HEK293 (cell line): Measurements from ENCODE around the gene STK36.

Experiments
- CTCF ChIA-PET: fragments of 350-600 bp; formaldehyde crosslinking; extraction: SDS; loops from one replicate; lab custom pipeline; 2021; ENCODE audit warnings: antibody characterized with exemption; lab: Yijun Ruan, JAX
- POLR2A ChIA-PET: fragments of 300-600 bp; formaldehyde crosslinking; extraction: SDS; loops from one replicate; lab custom pipeline; 2020; ENCODE audit warnings: antibody characterized with exemption, inconsistent platforms; lab: Yijun Ruan, JAX
- H3K27ac ChIP-seq: fragments of 200-500 bp; sonication (Bioruptor generic); 2 replicates; pipeline ENCODE4 v1.5.1; 2014; ENCODE audit warnings: low read depth, low read length, control low read depth, inconsistent platforms; ENCODE audit errors: extremely low read depth
- H3K36me3 ChIP-seq, 2 experiments: fragments of 200-500 bp in 1 of 2; sonication (Bioruptor generic) in 1 of 2; 1 replicate in 1 of 2; 2 replicates in 1 of 2; pipeline ENCODE4 v1.5.1; 2014 to 2017; ENCODE audit warnings: inconsistent platforms in 2 of 2, low read length in 2 of 2; ENCODE audit not compliant: control insufficient read depth in 2 of 2, insufficient read depth in 1 of 2
- H3K4me1 ChIP-seq: fragments of 200-500 bp; sonication (Bioruptor generic); 2 replicates; pipeline ENCODE4 v1.5.1; 2014; ENCODE audit warnings: mild to moderate bottlenecking, low read length, inconsistent platforms; ENCODE audit not compliant: control insufficient read depth, insufficient read depth
- H3K4me3 ChIP-seq: 2 replicates; pipeline ENCODE4 v1.5.1; 2011; ENCODE audit warnings: low read depth, mild to moderate bottlenecking, control low read depth, low read length, moderate library complexity
- H3K9me3 ChIP-seq: fragments of 200-500 bp; sonication (Bioruptor generic); 2 replicates; pipeline ENCODE4 v1.5.1; 2014; ENCODE audit warnings: low read depth, low read length, inconsistent platforms; ENCODE audit not compliant: control insufficient read depth, insufficient read depth
- FEZF1 ChIP-seq: fragments of 450-650 bp; formaldehyde crosslinking; IDR thresholded peaks from 2 replicates; pipeline ENCODE4 v1.5.1; 2016; ENCODE audit warnings: missing biosample characterization, missing genetic modification characterization
- HIC1 ChIP-seq: fragments of 450-650 bp; formaldehyde crosslinking; IDR thresholded peaks from 2 replicates; pipeline ENCODE4 v1.5.1; 2016; ENCODE audit warnings: missing biosample characterization, missing genetic modification characterization
- HOXC10 ChIP-seq: sonication (generic); formaldehyde crosslinking; IDR thresholded peaks from 2 replicates; pipeline ENCODE4 v1.8.1; 2023; ENCODE audit warnings: mild to moderate bottlenecking, missing genetic modification reagents
- OVOL3 ChIP-seq: fragments of 450-650 bp; formaldehyde crosslinking; IDR thresholded peaks from 2 replicates; pipeline ENCODE4 v1.5.1; 2016; ENCODE audit warnings: missing biosample characterization, missing genetic modification characterization
- PRDM1 ChIP-seq: fragments of 450-650 bp; formaldehyde crosslinking; IDR thresholded peaks from 2 replicates; pipeline ENCODE4; 2016; ENCODE audit warnings: missing biosample characterization, missing genetic modification characterization
- RBAK ChIP-seq: fragments of 450-650 bp; formaldehyde crosslinking; IDR thresholded peaks from 2 replicates; pipeline ENCODE4 v1.5.1; 2016; ENCODE audit warnings: missing biosample characterization, missing genetic modification characterization
- SP7 ChIP-seq: fragments of 450-650 bp; formaldehyde crosslinking; IDR thresholded peaks from 2 replicates; pipeline ENCODE4 v1.5.1; 2016; ENCODE audit warnings: missing biosample characterization, missing genetic modification characterization
- ZBTB7A ChIP-seq: fragments of 450-650 bp; formaldehyde crosslinking; IDR thresholded peaks from 2 replicates; pipeline ENCODE4 v1.5.1; 2016; ENCODE audit warnings: low read depth, missing biosample characterization, missing genetic modification characterization
- ZBTB8A ChIP-seq: fragments of 450-650 bp; formaldehyde crosslinking; IDR thresholded peaks from 2 replicates; pipeline ENCODE4 v1.5.1; 2016; ENCODE audit warnings: missing biosample characterization, missing genetic modification characterization
- ZFP37 ChIP-seq: fragments of 450-650 bp; formaldehyde crosslinking; IDR thresholded peaks from 2 replicates; pipeline ENCODE4 v1.5.1; 2016; ENCODE audit warnings: missing biosample characterization, missing genetic modification characterization
- ZFP69B ChIP-seq: fragments of 450-650 bp; formaldehyde crosslinking; IDR thresholded peaks from 2 replicates; pipeline ENCODE4 v1.5.1; 2016; ENCODE audit warnings: missing biosample characterization, missing genetic modification characterization
- ZIC2 ChIP-seq: fragments of 450-650 bp; formaldehyde crosslinking; IDR thresholded peaks from 2 replicates; pipeline ENCODE4 v1.5.1; 2016; ENCODE audit warnings: missing biosample characterization, missing genetic modification characterization
- ZNF140 ChIP-seq: fragments of 450-650 bp; formaldehyde crosslinking; IDR thresholded peaks from 2 replicates; pipeline ENCODE4 v1.5.1; 2016; ENCODE audit warnings: missing biosample characterization, missing genetic modification characterization
- ZNF174 ChIP-seq: fragments of 450-650 bp; formaldehyde crosslinking; IDR thresholded peaks from 2 replicates; pipeline ENCODE4 v1.5.0; 2017; ENCODE audit warnings: missing biosample characterization, mild to moderate bottlenecking, missing genetic modification characterization
- ZNF18 ChIP-seq: fragments of 450-650 bp; formaldehyde crosslinking; IDR thresholded peaks from 2 replicates; pipeline ENCODE4 v1.5.1; 2016; ENCODE audit warnings: missing biosample characterization, missing genetic modification characterization
- ZNF214 ChIP-seq: fragments of 450-650 bp; formaldehyde crosslinking; IDR thresholded peaks from 2 replicates; pipeline ENCODE4 v1.5.1; 2017; ENCODE audit warnings: missing biosample characterization, mild to moderate bottlenecking, missing genetic modification characterization, borderline replicate concordance
- ZNF366 ChIP-seq: fragments of 450-650 bp; formaldehyde crosslinking; conservative IDR thresholded peaks from 2 replicates; pipeline ENCODE4 v1.5.1; 2016; ENCODE audit warnings: missing biosample characterization, missing genetic modification characterization
- ZNF423 ChIP-seq: fragments of 450-650 bp; formaldehyde crosslinking; IDR thresholded peaks from 2 replicates; pipeline ENCODE4 v1.5.1; 2016; ENCODE audit warnings: missing biosample characterization, missing genetic modification characterization
- ZNF510 ChIP-seq: fragments of 450-650 bp; formaldehyde crosslinking; IDR thresholded peaks from 2 replicates; pipeline ENCODE4 v1.5.1; 2018; ENCODE audit warnings: mild to moderate bottlenecking, missing genetic modification characterization, missing biosample characterization; ENCODE audit not compliant: insufficient replicate concordance
- ZNF561 ChIP-seq: fragments of 450-650 bp; IDR thresholded peaks from 2 replicates; pipeline ENCODE4 v1.5.1; 2018; ENCODE audit warnings: missing biosample characterization, missing genetic modification characterization, borderline replicate concordance
- ZNF843 ChIP-seq: fragments of 450-650 bp; formaldehyde crosslinking; IDR thresholded peaks from 2 replicates; pipeline ENCODE4 v1.5.1; 2016; ENCODE audit warnings: missing biosample characterization, missing genetic modification characterization
- TF ChIP-seq, protein P1 (sequence below): fragments of 450-650 bp; formaldehyde crosslinking; IDR thresholded peaks from 2 replicates; pipeline ENCODE4 v1.5.1; 2017; ENCODE audit warnings: missing biosample characterization, missing genetic modification characterization
- TF ChIP-seq, protein P2 (sequence below): fragments of 450-650 bp; formaldehyde crosslinking; IDR thresholded peaks from 2 replicates; pipeline ENCODE4 v1.5.1; 2016; ENCODE audit warnings: missing biosample characterization, missing genetic modification characterization
- TF ChIP-seq, protein P3 (sequence below): fragments of 450-650 bp; formaldehyde crosslinking; IDR thresholded peaks from 2 replicates; pipeline ENCODE4 v1.5.1; 2016; ENCODE audit warnings: missing biosample characterization, missing genetic modification characterization, borderline replicate concordance
- TF ChIP-seq, protein P4 (sequence below): fragments of 450-650 bp; formaldehyde crosslinking; IDR thresholded peaks from 2 replicates; pipeline ENCODE4 v1.5.1; 2017; ENCODE audit warnings: missing biosample characterization, missing genetic modification characterization

Gene STK36

GRCh38 chr2:218722876-218723785 is 51.2 kb downstream of the STK36 start:
- no peak overlapping the region for H3K4me3 ChIP-seq
- peak overlapping the region; percentile 28 for H3K27ac ChIP-seq
- ChIA-PET CTCF (interaction anchor here (1.0 to 3.5 kb wide), 6 partner anchors 12 to 179 kb away, joined by 3 to 41 read pairs (median 4); partner anchors contain the start of genes BCS1L, TTLL4 and ZNF142), POLR2A (interaction anchor here (1.0 kb wide), 1 partner anchor 12 kb away, joined by 6 read pairs; the partner anchor contains the start of gene TTLL4)
- peaks cover 6 to 24% of the 10 kb centered on the region in 2 experiments for H3K36me3 ChIP-seq
- peaks cover 3% of the 10 kb centered on the region; the same call in 1 of the 2 replicates for H3K9me3 ChIP-seq
- H3K4me1 ChIP-seq, result peaks cover 36% of the 10 kb centered on the region
- TF ChIP-seq ZNF18 (tag by site-specific recombination), result no peak
- TF ChIP-seq ZNF214 (tag by site-specific recombination), result no peak
- TF ChIP-seq HIC1 (tag by site-specific recombination), result no peak
- TF ChIP-seq ZNF174 (tag by site-specific recombination), result no peak
- TF ChIP-seq ZBTB7A, result no peak
- TF ChIP-seq ZNF366, result no peak
- TF ChIP-seq FEZF1 (tag by site-specific recombination), result peak; percentile 58
- TF ChIP-seq HOXC10 (CRISPR knock-in tag), result no peak
- TF ChIP-seq RBAK (tag by site-specific recombination), result no peak
- 0 out of 2 replicates have a peak, but pooled peaks have one; percentile 34 for TF ChIP-seq ZNF423
- TF ChIP-seq, protein P1, sequence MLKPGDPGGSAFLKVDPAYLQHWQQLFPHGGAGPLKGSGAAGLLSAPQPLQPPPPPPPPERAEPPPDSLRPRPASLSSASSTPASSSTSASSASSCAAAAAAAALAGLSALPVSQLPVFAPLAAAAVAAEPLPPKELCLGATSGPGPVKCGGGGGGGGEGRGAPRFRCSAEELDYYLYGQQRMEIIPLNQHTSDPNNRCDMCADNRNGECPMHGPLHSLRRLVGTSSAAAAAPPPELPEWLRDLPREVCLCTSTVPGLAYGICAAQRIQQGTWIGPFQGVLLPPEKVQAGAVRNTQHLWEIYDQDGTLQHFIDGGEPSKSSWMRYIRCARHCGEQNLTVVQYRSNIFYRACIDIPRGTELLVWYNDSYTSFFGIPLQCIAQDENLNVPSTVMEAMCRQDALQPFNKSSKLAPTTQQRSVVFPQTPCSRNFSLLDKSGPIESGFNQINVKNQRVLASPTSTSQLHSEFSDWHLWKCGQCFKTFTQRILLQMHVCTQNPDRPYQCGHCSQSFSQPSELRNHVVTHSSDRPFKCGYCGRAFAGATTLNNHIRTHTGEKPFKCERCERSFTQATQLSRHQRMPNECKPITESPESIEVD, result peak; percentile 91
- TF ChIP-seq ZFP69B (tag by site-specific recombination), result no peak
- TF ChIP-seq, protein P2, sequence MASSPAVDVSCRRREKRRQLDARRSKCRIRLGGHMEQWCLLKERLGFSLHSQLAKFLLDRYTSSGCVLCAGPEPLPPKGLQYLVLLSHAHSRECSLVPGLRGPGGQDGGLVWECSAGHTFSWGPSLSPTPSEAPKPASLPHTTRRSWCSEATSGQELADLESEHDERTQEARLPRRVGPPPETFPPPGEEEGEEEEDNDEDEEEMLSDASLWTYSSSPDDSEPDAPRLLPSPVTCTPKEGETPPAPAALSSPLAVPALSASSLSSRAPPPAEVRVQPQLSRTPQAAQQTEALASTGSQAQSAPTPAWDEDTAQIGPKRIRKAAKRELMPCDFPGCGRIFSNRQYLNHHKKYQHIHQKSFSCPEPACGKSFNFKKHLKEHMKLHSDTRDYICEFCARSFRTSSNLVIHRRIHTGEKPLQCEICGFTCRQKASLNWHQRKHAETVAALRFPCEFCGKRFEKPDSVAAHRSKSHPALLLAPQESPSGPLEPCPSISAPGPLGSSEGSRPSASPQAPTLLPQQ (tag by site-specific recombination), result no peak
- TF ChIP-seq PRDM1, result 0 out of 2 replicates have a peak, but pooled peaks have one; percentile 43
- 0 out of 2 replicates have a peak, but pooled peaks have one; percentile 32 for TF ChIP-seq ZNF140 (tag by site-specific recombination)
- no peak for TF ChIP-seq ZNF510
- no peak for TF ChIP-seq OVOL3 (tag by site-specific recombination)
- TF ChIP-seq SP7 (tag by site-specific recombination), result 0 out of 2 replicates have a peak, but pooled peaks have one; percentile 18
- TF ChIP-seq, protein P3, sequence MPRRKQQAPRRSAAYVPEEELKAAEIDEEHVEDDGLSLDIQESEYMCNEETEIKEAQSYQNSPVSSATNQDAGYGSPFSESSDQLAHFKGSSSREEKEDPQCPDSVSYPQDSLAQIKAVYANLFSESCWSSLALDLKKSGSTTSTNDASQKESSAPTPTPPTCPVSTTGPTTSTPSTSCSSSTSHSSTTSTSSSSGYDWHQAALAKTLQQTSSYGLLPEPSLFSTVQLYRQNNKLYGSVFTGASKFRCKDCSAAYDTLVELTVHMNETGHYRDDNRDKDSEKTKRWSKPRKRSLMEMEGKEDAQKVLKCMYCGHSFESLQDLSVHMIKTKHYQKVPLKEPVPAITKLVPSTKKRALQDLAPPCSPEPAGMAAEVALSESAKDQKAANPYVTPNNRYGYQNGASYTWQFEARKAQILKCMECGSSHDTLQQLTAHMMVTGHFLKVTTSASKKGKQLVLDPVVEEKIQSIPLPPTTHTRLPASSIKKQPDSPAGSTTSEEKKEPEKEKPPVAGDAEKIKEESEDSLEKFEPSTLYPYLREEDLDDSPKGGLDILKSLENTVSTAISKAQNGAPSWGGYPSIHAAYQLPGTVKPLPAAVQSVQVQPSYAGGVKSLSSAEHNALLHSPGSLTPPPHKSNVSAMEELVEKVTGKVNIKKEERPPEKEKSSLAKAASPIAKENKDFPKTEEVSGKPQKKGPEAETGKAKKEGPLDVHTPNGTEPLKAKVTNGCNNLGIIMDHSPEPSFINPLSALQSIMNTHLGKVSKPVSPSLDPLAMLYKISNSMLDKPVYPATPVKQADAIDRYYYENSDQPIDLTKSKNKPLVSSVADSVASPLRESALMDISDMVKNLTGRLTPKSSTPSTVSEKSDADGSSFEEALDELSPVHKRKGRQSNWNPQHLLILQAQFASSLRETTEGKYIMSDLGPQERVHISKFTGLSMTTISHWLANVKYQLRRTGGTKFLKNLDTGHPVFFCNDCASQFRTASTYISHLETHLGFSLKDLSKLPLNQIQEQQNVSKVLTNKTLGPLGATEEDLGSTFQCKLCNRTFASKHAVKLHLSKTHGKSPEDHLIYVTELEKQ (tag by site-specific recombination), result no peak
- TF ChIP-seq ZFP37 (tag by site-specific recombination), result no peak
- TF ChIP-seq ZNF843, result no peak
- TF ChIP-seq ZBTB8A, result peak; percentile 50; the same call in 1 of the 2 replicates
- TF ChIP-seq ZIC2 (tag by site-specific recombination), result peak; percentile 86
- TF ChIP-seq ZNF561 (tag by site-specific recombination), result 0 out of 2 replicates have a peak, but pooled peaks have one; percentile 18
- TF ChIP-seq, protein P4, sequence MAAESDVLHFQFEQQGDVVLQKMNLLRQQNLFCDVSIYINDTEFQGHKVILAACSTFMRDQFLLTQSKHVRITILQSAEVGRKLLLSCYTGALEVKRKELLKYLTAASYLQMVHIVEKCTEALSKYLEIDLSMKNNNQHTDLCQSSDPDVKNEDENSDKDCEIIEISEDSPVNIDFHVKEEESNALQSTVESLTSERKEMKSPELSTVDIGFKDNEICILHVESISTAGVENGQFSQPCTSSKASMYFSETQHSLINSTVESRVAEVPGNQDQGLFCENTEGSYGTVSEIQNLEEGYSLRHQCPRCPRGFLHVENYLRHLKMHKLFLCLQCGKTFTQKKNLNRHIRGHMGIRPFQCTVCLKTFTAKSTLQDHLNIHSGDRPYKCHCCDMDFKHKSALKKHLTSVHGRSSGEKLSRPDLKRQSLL (tag by site-specific recombination), result peak; percentile 46; the same call in 1 of the 2 replicates
